Esophagus squamous epithelium (tissue), 5 donors: ENCODE measurements around the gene ZER1. TPM values are rescaled to one million over a fixed set of nuclear protein-coding genes. Genes with fewer than 3 reads are reported as not detected.

Experiments used
- DNase-seq: peaks from one replicate; lab custom pipeline; 2025; lab: John Stamatoyannopoulos, UW
- H3K27ac ChIP-seq, 4 donors: fragments of 200-600 bp; sonication (generic); one replicate each; pipeline ENCODE4 v1.5.1; 2016 to 2019; ENCODE audit warnings: mild to moderate bottlenecking in 1 of 4
- H3K27me3 ChIP-seq, 4 donors: fragments of 200-600 bp; sonication (generic); 1 replicate in 3 of 4; 2 replicates in 1 of 4; pipeline versions ENCODE4 v1.5.1 to v1.6.0; 2017 to 2021; ENCODE audit warnings: antibody characterized with exemption in 1 of 4
- H3K36me3 ChIP-seq, 3 donors: fragments of 200-600 bp; sonication (generic); one replicate each; pipeline ENCODE4 v1.5.1; 2016 to 2019
- H3K4me1 ChIP-seq, 3 donors: fragments of 200-600 bp; sonication (generic); one replicate each; pipeline ENCODE4 v1.5.1; 2017 to 2019
- H3K4me3 ChIP-seq, 4 donors: fragments of 200-600 bp; sonication (generic); 1 replicate in 3 of 4; 2 replicates in 1 of 4; pipeline ENCODE4 v1.5.1; 2016 to 2019; ENCODE audit warnings: mild to moderate bottlenecking in 2 of 4, moderate library complexity in 1 of 4
- H3K9me3 ChIP-seq, 3 donors: fragments of 200-600 bp; sonication (generic); one replicate each; pipeline ENCODE4 v1.5.1; 2016 to 2019
- CTCF ChIP-seq, 6 experiments: fragments of 450-650 bp in 4 of 6; fragments of 200-600 bp in 2 of 6; sonication (generic) in 2 of 6; IDR thresholded peaks; one replicate each; pipeline ENCODE4 v1.5.1; 2016 to 2019; ENCODE audit warnings: antibody characterized with exemption in 6 of 6, mild to moderate bottlenecking in 4 of 6, moderate library complexity in 4 of 6
- POLR2A ChIP-seq, 4 donors: fragments of 450-650 bp; IDR thresholded peaks; one replicate each; pipeline ENCODE4 v1.6.1; 2017; ENCODE audit warnings: antibody characterized with exemption in 4 of 4, mild to moderate bottlenecking in 4 of 4, moderate library complexity in 3 of 4
- WGBS, 2 donors: methylation state at CpG; one replicate each; pipeline ENCODE4 v1.1.5; 2018; 5-methylcytosine and 5-hydroxymethylcytosine counted together
- intact Hi-C: fragments of 100-400 bp; cut with DNase I; formaldehyde crosslinking; loops from one replicate; pipeline ENCODE4 v1.15.0; 2022
- total RNA-seq, 4 donors: library from RNA; depleted of rRNA; stranded (reverse); fragments of >200 nt; gene quantifications; one replicate each; pipeline ENCODE4 v1.1.0, GENCODE V29; 2016
- donor health status: DM: yes; HTN: yes; CAD: no.

The ZER1 gene
- total RNA-seq, 4 donors from 2014 or later = 20.1 to 51.4 (median 29.0) TPM

GRCh38 chr9:128712451-128713410 lies 59.0 kb downstream of the ZER1 start:
- TF ChIP-seq POLR2A (IDR thresholded peaks at IDR 0.05) (no peak), CTCF (IDR thresholded peaks at IDR 0.05) (no peak)
- intact Hi-C loops = no loop called here
- DNase-seq = no peak
- 88 to 100% methylated on average over 1 to 10 of the region's 26 CpGs for WGBS, 2 donors
- H3K4me3 ChIP-seq = no peak overlapping the region
- no peaks in the 10 kb centered on the region for H3K4me1 ChIP-seq
- no peaks in the 10 kb centered on the region for H3K27me3 ChIP-seq
- no peak overlapping the region for H3K27ac ChIP-seq
- H3K36me3 ChIP-seq = peaks cover 0 to 24% (median 0%) of the 10 kb centered on the region in 3 donors
- no peaks in the 10 kb centered on the region for H3K9me3 ChIP-seq

- no peak for TF ChIP-seq CTCF (IDR thresholded peaks at IDR 0.05)
- Histone ChIP-seq H3K27me3 (no peaks in the 10 kb centered on the region), H3K4me3 (no peak overlapping the region), H3K27ac (no peak overlapping the region), H3K9me3 (no peaks in the 10 kb centered on the region), H3K36me3 (no peaks in the 10 kb centered on the region), H3K4me1 (peaks cover 3 to 16% (median 7%) of the 10 kb centered on the region in 3 donors)
- intact Hi-C loops = no loop called here
- no peak for DNase-seq
- 90 to 94% methylated on average over 6 to 7 of the region's 8 CpGs for WGBS, 2 donors
Measured at GRCh38 chr9:128707446-128707845, 64.3 kb downstream of the ZER1 start.

GRCh38 chr9:128706671-128707381 lies 64.9 kb downstream of the ZER1 start:
- Histone ChIP-seq H3K27me3 (no peaks in the 10 kb centered on the region), H3K4me3 (no peak overlapping the region), H3K9me3 (no peaks in the 10 kb centered on the region), H3K4me1 (peaks cover 6 to 22% (median 7%) of the 10 kb centered on the region in 3 donors), H3K36me3 (no peaks in the 10 kb centered on the region), H3K27ac (no peak overlapping the region)
- 76 to 86% methylated on average over 14 to 15 of the region's 23 CpGs for WGBS, 2 donors
- TF ChIP-seq POLR2A (IDR thresholded peaks at IDR 0.05) = no peak
- TF ChIP-seq CTCF (IDR thresholded peaks at IDR 0.05) = no peak
- no peak for DNase-seq
- intact Hi-C loops = no loop called here

GRCh38 chr9:128706045-128706444 lies 65.7 kb downstream of the ZER1 start:
- Histone ChIP-seq H3K36me3 (no peaks in the 10 kb centered on the region), H3K27ac (no peak overlapping the region), H3K4me1 (peaks cover 6 to 26% (median 7%) of the 10 kb centered on the region in 3 donors), H3K4me3 (no peak overlapping the region), H3K27me3 (no peaks in the 10 kb centered on the region), H3K9me3 (no peaks in the 10 kb centered on the region)
- DNase-seq = no peak
- intact Hi-C loops = no loop called here
- WGBS, 2 donors = no CpG with 5 or more reads among the region's 1 CpG
- TF ChIP-seq CTCF (IDR thresholded peaks at IDR 0.05) (no peak), POLR2A (IDR thresholded peaks at IDR 0.05) (no peak)
